Activated CD8-positive, alpha-beta memory T cell treated with anti-CD3 and anti-CD28 coated beads, Interleukin-2, amount 10 ng/mL, durations not matched to agents 7 days and 5 days (primary cell): ENCODE results near the gene ATOSB. TPM values are rescaled to one million over a fixed set of nuclear protein-coding genes. Genes with fewer than 3 reads are reported as not detected.

ENCODE experiments used
- ATAC-seq: fragments of 150-1000 bp; cut with Tn5 transposase; one replicate; pipeline ENCODE4 v1.10.0; 2021; ENCODE audit warnings: moderate library complexity
- CTCF ChIA-PET: fragments of 350-600 bp; sonication (Branson Sonifier 250); formaldehyde crosslinking; loops from one replicate; lab custom pipeline; 2021; ENCODE audit warnings: antibody characterized with exemption; lab: Charles Lee
- DNase-seq: peaks from one replicate; pipeline ENCODE4 v3.0.0-alpha.2; 2020
- H3K27ac Mint-ChIP-seq: one replicate; pipeline ENCODE4 v1.8.0; 2021; ENCODE audit warnings: mild to moderate bottlenecking, mixed read lengths
- H3K27me3 Mint-ChIP-seq: one replicate; pipeline ENCODE4 v1.8.0; 2021; ENCODE audit warnings: mixed read lengths
- H3K36me3 Mint-ChIP-seq: one replicate; pipeline ENCODE4 v1.8.0; 2021; ENCODE audit warnings: mild to moderate bottlenecking, mixed read lengths
- H3K4me1 Mint-ChIP-seq: one replicate; pipeline ENCODE4 v1.8.0; 2021; ENCODE audit warnings: mixed read lengths
- H3K4me3 Mint-ChIP-seq: one replicate; pipeline ENCODE4 v1.8.0; 2021; ENCODE audit warnings: mild to moderate bottlenecking, moderate library complexity, mixed read lengths
- H3K9me3 Mint-ChIP-seq: one replicate; pipeline ENCODE4 v1.8.0; 2022; ENCODE audit warnings: low read depth, mixed read lengths
- total RNA-seq, 2 experiments: library from RNA; stranded (reverse); gene quantifications; one replicate each; pipeline ENCODE4 v1.2.3, GENCODE V29; 2021

ATOSB gene
- total RNA-seq, 2 experiments from 2014 or later, result 15.9 to 17.1 TPM

DNA sequence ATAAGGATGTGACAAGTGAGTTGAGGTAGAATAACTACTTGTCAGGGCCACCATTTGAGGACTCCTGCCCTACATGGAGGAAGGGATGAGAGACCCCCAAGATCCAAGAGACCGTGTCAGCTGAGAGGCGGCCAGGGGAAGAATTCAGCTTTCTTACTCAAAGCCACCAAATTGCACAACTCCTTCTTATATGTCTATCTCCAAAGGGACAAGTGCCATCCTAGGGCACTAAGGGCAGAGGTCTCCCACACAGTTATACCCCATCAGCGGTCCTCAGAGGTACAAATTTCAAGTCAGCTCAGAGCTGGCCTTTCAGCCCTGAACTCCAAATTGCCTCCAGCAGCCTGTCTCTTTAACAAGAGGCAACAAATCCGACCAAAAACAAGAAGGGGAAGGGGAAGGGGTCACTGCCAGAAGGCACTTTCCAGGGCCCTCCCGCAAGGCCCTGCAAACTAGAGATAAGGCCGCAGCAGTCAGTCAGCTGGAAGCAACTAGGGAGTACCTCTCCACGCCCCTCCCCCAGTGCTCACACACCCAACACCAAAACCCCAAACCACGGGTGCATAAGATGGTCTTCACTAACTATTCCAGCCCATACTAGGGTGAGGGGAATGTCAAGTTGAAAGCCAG lies 6.6 kb downstream of the ATOSB start:
- H3K4me1 Mint-ChIP-seq, result peaks cover 32% of the 10 kb centered on the region
- no peaks in the 10 kb centered on the region for H3K9me3 Mint-ChIP-seq
- CTCF ChIA-PET, result interaction anchor here (8.4 kb wide), 1 partner anchor 13 kb away, joined by 44 read pairs; the partner anchor contains the start of gene PIGO
- H3K4me3 Mint-ChIP-seq, result no peak overlapping the region
- peak; percentile 38 for DNase-seq
- ATAC-seq, result no peak
- H3K27ac Mint-ChIP-seq, result no peak overlapping the region
- H3K36me3 Mint-ChIP-seq, result peaks cover 11% of the 10 kb centered on the region
- no peaks in the 10 kb centered on the region for H3K27me3 Mint-ChIP-seq

DNA sequence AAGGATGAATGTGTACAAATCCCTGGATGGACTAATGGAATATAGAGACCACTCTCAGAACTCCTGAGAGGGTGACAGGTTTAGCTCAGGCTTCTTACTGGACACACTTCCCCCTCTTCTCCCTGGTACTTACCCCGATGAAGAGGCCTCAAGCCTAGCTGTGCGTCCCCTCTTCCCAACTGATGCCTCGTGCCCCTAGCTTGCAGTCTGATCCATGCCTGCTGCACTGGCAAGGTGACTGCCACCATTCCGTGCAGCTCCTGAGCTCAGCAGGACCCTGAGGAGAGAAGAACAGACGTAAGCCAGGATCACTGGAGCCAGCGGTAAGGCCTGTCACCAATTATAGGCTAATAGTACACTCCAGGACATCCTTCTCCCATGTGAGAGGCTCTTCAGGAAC lies 7.2 kb downstream of the ATOSB start:
- no peaks in the 10 kb centered on the region for H3K27me3 Mint-ChIP-seq
- DNase-seq (peak; percentile 27), ATAC-seq (no peak)
- CTCF ChIA-PET, result interaction anchor here (8.4 kb wide), 1 partner anchor 13 kb away, joined by 44 read pairs; the partner anchor contains the start of gene PIGO
- H3K36me3 Mint-ChIP-seq, result peaks cover 11% of the 10 kb centered on the region
- H3K9me3 Mint-ChIP-seq, result no peaks in the 10 kb centered on the region
- no peak overlapping the region for H3K27ac Mint-ChIP-seq
- H3K4me3 Mint-ChIP-seq, result no peak overlapping the region
- peaks cover 31% of the 10 kb centered on the region for H3K4me1 Mint-ChIP-seq

DNA sequence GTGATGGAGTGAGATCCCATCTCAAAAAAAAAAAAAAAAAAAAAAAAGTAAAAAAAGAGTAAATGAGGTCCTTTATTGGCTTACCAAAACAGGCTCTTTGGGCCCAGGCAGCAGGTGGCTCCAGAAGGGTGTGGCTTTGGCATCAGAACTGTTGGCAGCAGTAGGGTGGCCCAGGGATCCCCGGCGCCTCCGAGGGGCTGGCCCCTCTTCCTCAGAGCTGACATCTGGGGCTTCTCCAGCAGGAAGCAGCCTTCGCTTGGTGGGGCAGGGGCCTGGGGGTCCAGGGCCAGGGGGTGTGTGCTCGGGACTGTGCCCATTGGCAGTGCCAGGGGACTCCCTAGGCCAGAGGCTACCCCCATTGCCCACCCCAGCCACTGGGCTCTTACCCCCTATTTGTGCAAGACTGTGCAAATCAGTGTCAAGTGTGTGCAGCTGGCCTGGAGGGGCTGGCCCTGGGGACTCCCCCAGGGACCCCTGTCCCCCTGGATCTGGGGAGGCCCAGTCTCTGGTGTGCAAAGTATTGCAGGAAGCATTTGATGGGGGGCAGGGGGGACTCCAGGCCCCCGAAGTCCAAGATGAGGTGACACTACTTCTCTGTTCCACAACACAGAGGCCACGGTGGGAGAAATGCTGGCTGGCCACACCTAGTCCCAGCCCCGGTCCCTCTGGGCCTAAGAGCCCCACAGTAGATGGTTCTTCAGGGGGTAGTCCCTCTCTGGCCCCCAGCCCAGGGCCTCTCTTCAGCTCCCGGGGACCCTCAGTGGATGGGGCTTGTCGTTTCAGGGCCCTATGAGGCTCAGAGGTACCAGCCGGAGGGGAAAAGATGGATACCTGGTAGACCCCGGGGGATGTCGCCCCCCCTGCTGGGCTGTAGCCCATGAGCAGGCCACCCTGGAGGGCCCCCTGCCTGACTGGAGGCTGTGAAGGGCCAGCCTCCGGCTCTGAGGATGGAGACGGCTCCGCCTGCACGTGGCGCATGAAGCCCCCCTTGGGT lies 8.1 kb downstream of the ATOSB start:
- Mint-ChIP-seq H3K36me3 (peaks cover 13% of the 10 kb centered on the region), H3K9me3 (no peaks in the 10 kb centered on the region), H3K4me3 (no peak overlapping the region), H3K4me1 (peaks cover 33% of the 10 kb centered on the region), H3K27me3 (no peaks in the 10 kb centered on the region), H3K27ac (no peak overlapping the region)
- no peak for DNase-seq
- no peak for ATAC-seq
- CTCF ChIA-PET, result interaction anchor here (0.7 to 8.4 kb wide), 3 partner anchors 12 to 668 kb away, joined by 3 to 44 read pairs (median 5); partner anchors contain the start of gene PIGO

DNA sequence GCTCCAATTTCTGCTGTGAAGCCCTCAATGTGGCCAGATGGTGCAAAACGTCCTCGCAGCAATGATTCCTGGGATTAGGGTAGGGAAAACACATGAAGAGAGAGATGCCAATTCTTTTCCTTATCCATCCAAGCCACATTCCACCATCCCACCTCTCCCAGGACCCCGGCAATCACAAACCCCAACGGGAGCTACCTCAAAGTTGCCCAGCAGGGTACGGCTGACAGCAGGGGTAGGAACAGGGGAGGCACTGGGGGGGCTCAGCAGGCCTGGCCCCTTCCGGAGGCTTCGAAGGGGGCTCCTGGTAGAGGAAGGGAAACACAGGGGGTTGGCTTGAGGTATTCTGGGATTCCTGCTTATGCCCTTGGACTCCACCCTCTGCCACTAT lies 9.3 kb downstream of the ATOSB start:
- Mint-ChIP-seq H3K4me3 (no peak overlapping the region), H3K36me3 (peaks cover 16% of the 10 kb centered on the region), H3K27ac (no peak overlapping the region), H3K9me3 (no peaks in the 10 kb centered on the region), H3K4me1 (peaks cover 33% of the 10 kb centered on the region), H3K27me3 (no peaks in the 10 kb centered on the region)
- no peak for ATAC-seq
- DNase-seq, result no peak
- CTCF ChIA-PET, result interaction anchor here (0.7 to 8.4 kb wide), 3 partner anchors 10 to 669 kb away, joined by 3 to 44 read pairs (median 5); partner anchors contain the start of gene PIGO

DNA sequence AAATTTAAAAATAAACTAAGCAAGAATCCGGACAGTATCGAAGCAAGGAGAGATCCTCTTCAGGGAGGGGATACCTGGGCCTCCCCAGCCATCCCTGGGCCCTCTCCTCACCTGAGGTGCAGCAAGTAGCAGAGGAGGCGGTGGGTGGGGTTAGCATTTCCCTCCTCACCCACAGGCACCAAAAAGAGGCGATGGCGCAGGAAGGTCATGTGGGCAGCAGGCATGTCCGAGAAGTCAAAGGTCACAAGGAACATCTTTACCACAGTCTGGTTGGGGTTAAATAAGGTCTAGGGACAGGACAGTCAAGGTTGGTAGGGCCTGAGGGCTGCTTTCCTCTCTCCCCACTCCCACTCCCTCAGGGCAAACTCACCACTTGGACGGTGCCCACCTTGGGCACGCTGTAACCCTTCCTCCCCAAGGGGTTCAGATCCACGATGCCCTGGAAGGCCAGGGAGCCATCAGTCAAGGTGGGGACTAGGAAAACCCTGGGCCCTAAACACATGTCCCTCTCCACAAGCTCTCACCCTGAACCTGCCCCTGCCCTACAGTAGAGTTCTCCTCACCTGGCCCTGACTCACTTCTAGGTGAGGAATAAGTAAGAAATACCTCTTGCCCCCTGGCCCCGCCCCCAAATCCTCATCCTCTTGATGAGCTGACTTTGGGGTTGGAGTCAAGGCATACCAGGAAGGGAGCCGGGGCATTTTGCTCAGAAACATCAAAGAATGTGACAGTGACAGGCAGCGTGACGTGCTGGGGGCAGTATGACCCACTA lies 9.9 kb downstream of the ATOSB start:
- Mint-ChIP-seq H3K4me3 (no peak overlapping the region), H3K36me3 (peaks cover 22% of the 10 kb centered on the region), H3K27ac (no peak overlapping the region), H3K27me3 (no peaks in the 10 kb centered on the region), H3K9me3 (no peaks in the 10 kb centered on the region), H3K4me1 (peaks cover 36% of the 10 kb centered on the region)
- DNase-seq (no peak), ATAC-seq (no peak)
- CTCF ChIA-PET, result interaction anchor here (8.4 kb wide), 1 partner anchor 10 kb away, joined by 44 read pairs; the partner anchor contains the start of gene PIGO

DNA sequence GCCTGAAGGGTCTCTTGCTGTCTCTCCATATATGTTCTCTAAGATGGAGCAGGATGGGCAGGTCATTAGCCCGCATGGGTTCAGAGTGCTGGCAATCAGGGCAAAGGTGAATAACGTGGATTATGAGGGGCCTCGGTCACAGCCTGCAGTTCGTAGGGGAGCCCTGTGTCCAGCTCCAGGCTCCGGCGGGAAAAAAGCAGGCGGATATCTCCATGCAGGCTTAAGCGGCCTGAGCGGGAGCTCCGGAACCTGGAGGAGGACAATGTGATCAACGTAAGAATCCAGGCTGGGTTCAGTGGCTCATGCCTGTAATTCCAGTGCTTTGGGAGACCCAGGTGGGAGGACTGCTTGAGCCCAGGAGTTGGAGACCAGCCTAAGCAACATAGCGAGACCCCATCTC lies 10.5 kb downstream of the ATOSB start:
- no peak overlapping the region for H3K4me3 Mint-ChIP-seq
- no peak for DNase-seq
- CTCF ChIA-PET, result interaction anchor here (8.4 kb wide), 1 partner anchor 9 kb away, joined by 44 read pairs; the partner anchor contains the start of gene PIGO

DNA sequence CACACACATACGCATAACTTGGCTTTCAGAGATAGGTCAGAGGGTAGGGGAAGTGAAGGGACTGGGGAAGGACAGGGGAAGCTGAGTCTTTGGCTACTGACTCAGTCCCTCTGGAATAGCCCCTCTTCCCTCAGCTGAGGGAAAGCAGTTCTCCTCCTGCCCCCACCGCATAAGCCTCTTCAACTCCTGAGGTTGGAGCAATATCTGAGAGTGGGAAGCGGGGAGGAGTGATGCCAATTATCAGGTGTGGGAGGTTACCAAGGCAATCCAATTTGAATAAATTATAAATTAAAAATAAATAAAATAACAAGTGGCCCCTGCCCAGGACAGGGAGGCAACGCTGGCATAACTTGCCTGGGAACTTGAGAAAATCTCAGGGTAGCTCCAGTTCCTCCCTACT lies 11.1 kb downstream of the ATOSB start:
- Mint-ChIP-seq H3K27ac (peak overlapping the region; percentile 95), H3K4me3 (no peak overlapping the region), H3K4me1 (peaks cover 39% of the 10 kb centered on the region), H3K36me3 (peaks cover 32% of the 10 kb centered on the region), H3K9me3 (no peaks in the 10 kb centered on the region), H3K27me3 (no peaks in the 10 kb centered on the region)
- CTCF ChIA-PET, result interaction anchor here (0.6 to 8.4 kb wide), 5 partner anchors 9 to 507 kb away, joined by 3 to 44 read pairs (median 6); partner anchors contain the start of genes FANCG and PIGO
- ATAC-seq (no peak), DNase-seq (no peak)

More for the DNA sequence above, 10.5 kb downstream of the ATOSB start:
- ATAC-seq, result no peak
- H3K4me1 Mint-ChIP-seq, result peaks cover 37% of the 10 kb centered on the region
- H3K9me3 Mint-ChIP-seq, result no peaks in the 10 kb centered on the region
- no peak overlapping the region for H3K27ac Mint-ChIP-seq
- H3K36me3 Mint-ChIP-seq, result peaks cover 26% of the 10 kb centered on the region
- no peaks in the 10 kb centered on the region for H3K27me3 Mint-ChIP-seq

DNA sequence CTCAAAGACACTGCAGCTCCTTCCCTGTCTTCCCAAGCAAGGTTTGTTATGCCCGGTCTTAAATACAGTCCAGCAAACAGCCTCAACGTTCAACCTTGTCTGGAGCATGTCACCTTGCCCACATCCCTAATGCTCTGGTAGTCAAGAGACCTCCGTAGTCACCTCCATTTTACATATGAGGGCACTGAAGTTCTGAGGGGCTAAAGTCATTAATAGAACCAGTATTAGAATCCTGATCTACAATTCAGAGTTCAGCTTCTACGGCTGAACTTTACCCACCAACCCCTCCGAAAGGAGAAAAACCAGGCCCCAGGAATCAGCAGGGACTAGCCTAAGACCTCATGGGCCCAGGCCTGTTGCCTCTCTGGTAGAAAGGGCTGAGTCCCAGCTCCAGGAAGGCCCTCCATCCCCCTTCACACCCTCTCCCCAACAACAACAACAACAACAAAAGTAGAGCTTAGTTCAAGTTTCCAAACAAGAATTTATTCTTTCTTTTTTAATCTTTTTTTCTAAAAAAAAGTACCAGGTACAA lies 11.9 kb downstream of the ATOSB start:
- Mint-ChIP-seq H3K27me3 (no peaks in the 10 kb centered on the region), H3K27ac (peak overlapping the region; percentile 95), H3K4me3 (peak overlapping the region; percentile 91), H3K36me3 (peaks cover 37% of the 10 kb centered on the region), H3K9me3 (no peaks in the 10 kb centered on the region), H3K4me1 (peaks cover 42% of the 10 kb centered on the region)
- DNase-seq, result no peak
- CTCF ChIA-PET, result interaction anchor here (0.6 to 3.4 kb wide), 11 partner anchors 8 to 508 kb away, joined by 3 to 30 read pairs (median 4); partner anchors contain the start of genes ATOSB and FANCG
- ATAC-seq, result no peak

DNA sequence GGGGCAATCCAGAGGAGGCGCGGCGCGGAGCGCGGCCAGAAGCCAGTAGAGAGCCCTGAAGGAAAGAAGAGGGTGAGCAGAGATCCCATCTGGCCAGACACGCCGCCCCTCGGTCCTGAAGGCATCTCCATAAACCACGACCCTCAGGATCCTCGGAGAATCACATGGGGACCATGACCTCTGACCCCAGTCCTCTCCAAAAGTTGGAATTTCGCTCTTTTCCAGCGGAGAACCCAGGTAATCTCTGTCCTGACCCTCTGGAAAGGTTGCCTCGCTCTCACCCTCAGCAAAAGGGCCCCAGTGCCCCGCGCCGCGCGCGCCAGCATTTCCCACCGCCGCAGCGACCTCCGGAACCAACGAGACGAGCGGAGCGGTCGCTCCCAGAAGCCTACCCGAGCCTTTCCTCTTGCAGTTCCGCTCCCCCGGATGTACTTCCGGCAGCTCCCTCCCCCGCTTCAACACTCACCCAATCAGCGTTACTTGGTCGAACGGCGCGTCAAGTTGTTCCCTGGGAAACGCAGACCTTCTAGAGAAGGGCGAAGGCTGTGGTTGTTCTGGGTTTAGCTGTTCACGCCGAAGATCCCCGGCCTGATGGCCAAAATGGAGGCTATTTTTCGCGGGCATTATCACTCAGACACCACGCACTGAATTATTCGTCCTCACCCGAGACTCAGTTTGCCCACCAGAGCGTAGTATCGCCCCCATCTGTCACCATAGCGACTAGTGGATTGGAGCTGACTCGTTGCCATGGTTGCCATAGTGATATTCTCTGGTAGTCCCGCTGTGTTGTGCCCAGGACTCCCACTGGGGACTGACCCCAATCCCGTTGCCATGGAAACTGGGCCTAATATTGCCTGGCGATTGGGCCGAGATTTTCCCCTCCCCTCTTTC lies 12.6 kb downstream of the ATOSB start, which contains the start of gene STOML2:
STOML2 (minus strand) TSS at position 363 of the 891 bp plus-strand sequence; CDS start at position 326, 37 bp downstream.
- no peaks in the 10 kb centered on the region for H3K9me3 Mint-ChIP-seq
- CTCF ChIA-PET, result interaction anchor here (0.6 to 3.4 kb wide), 10 partner anchors 8 to 508 kb away, joined by 3 to 30 read pairs (median 4); partner anchors contain the start of genes ATOSB and FANCG
- peak; percentile 96 for DNase-seq

DNA sequence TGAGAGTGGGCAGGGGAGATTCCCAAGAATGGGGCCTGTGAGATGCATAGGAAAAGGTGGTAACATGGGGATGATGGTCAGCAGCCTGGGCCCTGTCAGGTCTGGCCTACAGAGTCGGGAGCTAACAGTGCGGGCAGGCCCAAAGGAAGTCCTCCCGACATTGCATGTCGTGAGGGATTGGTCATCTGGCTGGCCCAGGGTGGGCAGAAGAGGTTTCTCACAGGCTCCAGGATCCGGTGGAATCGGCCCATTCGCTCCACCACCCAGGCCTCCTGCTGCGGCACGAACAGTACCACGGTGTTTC lies 13.2 kb downstream of the ATOSB start:
- peaks cover 33% of the 10 kb centered on the region for H3K36me3 Mint-ChIP-seq
- peak overlapping the region; percentile 91 for H3K4me3 Mint-ChIP-seq
- no peak for DNase-seq
- ATAC-seq, result no peak
- no peaks in the 10 kb centered on the region for H3K9me3 Mint-ChIP-seq
- CTCF ChIA-PET, result interaction anchor here (0.5 to 3.4 kb wide), 7 partner anchors 9 to 509 kb away, joined by 3 to 30 read pairs (median 6); partner anchors contain the start of genes ATOSB and FANCG
- no peaks in the 10 kb centered on the region for H3K27me3 Mint-ChIP-seq
- peak overlapping the region; percentile 95 for H3K27ac Mint-ChIP-seq
- peaks cover 46% of the 10 kb centered on the region for H3K4me1 Mint-ChIP-seq

More for the DNA sequence above, 12.6 kb downstream of the ATOSB start, which contains the start of gene STOML2:
- Mint-ChIP-seq H3K27ac (peak within 1 kb of the TSS; percentile 95), H3K4me3 (peak within 1 kb of the TSS; percentile 91), H3K4me1 (peaks cover 43% of the 10 kb centered on the region), H3K36me3 (peaks cover 33% of the 10 kb centered on the region), H3K27me3 (no peaks in the 10 kb centered on the region)
- ATAC-seq, result peak; percentile 97

DNA sequence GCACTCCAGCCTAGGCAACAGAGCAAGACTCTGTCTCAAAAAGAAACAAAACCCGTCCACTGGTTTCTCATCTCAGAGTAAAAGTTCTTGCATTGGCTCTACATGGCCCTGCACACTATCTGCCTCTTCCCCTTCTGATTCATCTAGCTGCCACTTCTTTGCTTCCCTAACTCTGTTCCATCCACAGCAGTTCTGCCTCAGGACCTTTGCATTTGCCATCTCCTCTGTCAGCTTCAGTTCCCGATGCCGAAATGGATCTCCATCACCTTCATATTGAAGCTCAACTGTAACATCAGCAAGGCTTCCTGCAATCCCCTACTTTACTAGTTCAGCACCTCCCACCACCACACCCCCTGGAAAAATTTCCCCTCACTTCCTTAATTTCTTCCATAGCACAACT lies 18.1 kb downstream of the ATOSB start:
- H3K4me3 Mint-ChIP-seq, result no peak overlapping the region
- no peak for ATAC-seq
- peaks cover 54% of the 10 kb centered on the region for H3K4me1 Mint-ChIP-seq
- H3K27ac Mint-ChIP-seq, result peak overlapping the region; percentile 45
- no peaks in the 10 kb centered on the region for H3K27me3 Mint-ChIP-seq
- no peak for DNase-seq
- CTCF ChIA-PET, result interaction anchor here (0.6 to 6.1 kb wide), 6 partner anchors 11 to 931 kb away, joined by 3 to 69 read pairs (median 25); partner anchors contain the start of genes ATOSB and FANCG
- peaks cover 24% of the 10 kb centered on the region for H3K36me3 Mint-ChIP-seq
- no peaks in the 10 kb centered on the region for H3K9me3 Mint-ChIP-seq
